A549 (cell line): ENCODE data around the gene ABCF1. TPM values are rescaled to one million over a fixed set of nuclear protein-coding genes. Genes with fewer than 3 reads are reported as not detected.

Experiments used
- ATAC-seq, 2 experiments: fragments of 200-7000 bp in 1 of 2; fragments of >200 bp in 1 of 2; cut with Nextera tagmentation in 1 of 2; cut with Tn5 transposase in 1 of 2; 3 replicates each; pipeline versions ENCODE4 v1.8.0 to v1.9.1; 2018 to 2020; ENCODE audit warnings: mild to moderate bottlenecking in 1 of 2, moderate library complexity in 1 of 2
- CTCF ChIA-PET: fragments of 300-600 bp; sonication (Branson Sonifier 250); formaldehyde crosslinking; extraction: SDS; loops from one replicate; lab custom pipeline; 2021; ENCODE audit warnings: antibody characterized with exemption, inconsistent platforms; lab: Yijun Ruan, JAX
- POLR2A ChIA-PET: fragments of 350-600 bp; formaldehyde crosslinking; extraction: SDS; loops from one replicate; lab custom pipeline; 2021; ENCODE audit warnings: antibody characterized with exemption, inconsistent platforms; lab: Yijun Ruan, JAX
- DNase-seq, 2 experiments: peaks; one replicate each; pipeline versions ENCODE4 v3.0.0 to v3.0.0-alpha.2; 2011 to 2016; ENCODE audit warnings: low read depth in 1 of 2, low spot score in 1 of 2
- FAIRE-seq: peaks from 2 replicates; lab custom pipeline; 2011; peaks lifted over from hg19 to GRCh38; lab: Jason Lieb, UNC
- H3K27ac ChIP-seq, 2 experiments: fragments of >200 bp; sonication (Bioruptor Twin); formaldehyde crosslinking; 3 replicates each; pipeline ENCODE4 v1.5.1; 2016 to 2017
- H3K4me1 ChIP-seq: fragments of >200 bp; sonication (Bioruptor Twin); formaldehyde crosslinking; 3 replicates; pipeline ENCODE4 v1.6.1; 2016
- H3K4me2 ChIP-seq: fragments of >200 bp; sonication (Bioruptor Twin); formaldehyde crosslinking; 3 replicates; pipeline ENCODE4 v1.6.1; 2016
- H3K4me3 ChIP-seq: fragments of >200 bp; sonication (Bioruptor Twin); formaldehyde crosslinking; 3 replicates; pipeline ENCODE4 v1.5.1; 2016
- H3K9me3 ChIP-seq: fragments of >200 bp; sonication (Bioruptor Twin); formaldehyde crosslinking; 3 replicates; pipeline ENCODE4 v1.6.1; 2016
- BHLHE40 ChIP-seq: IDR thresholded peaks from 2 replicates; pipeline ENCODE4 v1.6.1; 2012; ENCODE audit warnings: low read depth, low read length, inconsistent platforms
- CBX2 ChIP-seq: fragments of 200-600 bp; sonication (generic); IDR thresholded peaks from 2 replicates; pipeline ENCODE4 v1.6.1; 2016; ENCODE audit warnings: low read depth, mild to moderate bottlenecking, borderline replicate concordance
- CEBPB ChIP-seq, 2 experiments: fragments of >200 bp in 1 of 2; sonication (Bioruptor Twin) in 1 of 2; formaldehyde crosslinking in 1 of 2; IDR thresholded peaks; 2 replicates each; pipeline ENCODE4 v1.6.1; 2012 to 2016
- CHD4 ChIP-seq: fragments of 200-600 bp; sonication (generic); IDR thresholded peaks from 2 replicates; pipeline ENCODE4 v1.6.1; 2016; ENCODE audit warnings: antibody characterized with exemption, mild to moderate bottlenecking, borderline replicate concordance
- E2F6 ChIP-seq: IDR thresholded peaks from 2 replicates; pipeline ENCODE4 v1.6.1; 2012; ENCODE audit warnings: low read depth, borderline replicate concordance
- FOSB ChIP-seq: fragments of 250-450 bp; sonication (Bioruptor Pico); IDR thresholded peaks from 2 replicates; pipeline ENCODE4 v1.5.0; 2020; ENCODE audit warnings: mild to moderate bottlenecking, moderate library complexity
- HDAC2 ChIP-seq: fragments of 200-600 bp; sonication (generic); IDR thresholded peaks from 2 replicates; pipeline ENCODE4 v1.6.1; 2016
- HES2 ChIP-seq: fragments of >200 bp; sonication (Bioruptor Twin); formaldehyde crosslinking; IDR thresholded peaks from 2 replicates; pipeline ENCODE4 v1.6.1; 2016
- HMGXB4 ChIP-seq: fragments of 250-450 bp; sonication (Bioruptor Pico); IDR thresholded peaks from 2 replicates; pipeline ENCODE4 v1.5.0; 2021; ENCODE audit warnings: mild to moderate bottlenecking, moderate library complexity, borderline replicate concordance
- HOXA7 ChIP-seq: fragments of 250-450 bp; sonication (Bioruptor Pico); IDR thresholded peaks from 2 replicates; pipeline ENCODE4 v1.5.0; 2020; ENCODE audit warnings: mild to moderate bottlenecking, moderate library complexity
- JUN ChIP-seq, 2 experiments: fragments of >200 bp; sonication (Bioruptor Twin); formaldehyde crosslinking; IDR thresholded peaks; 2 replicates in 1 of 2; 3 replicates in 1 of 2; pipeline ENCODE4 v1.6.1; 2016 to 2017
- KDM5A ChIP-seq: fragments of 200-600 bp; sonication (generic); IDR thresholded peaks from 2 replicates; pipeline ENCODE4 v1.6.1; 2016; ENCODE audit warnings: antibody characterized with exemption, mild to moderate bottlenecking
- MAFK ChIP-seq: fragments of 450-650 bp; IDR thresholded peaks from 2 replicates; pipeline ENCODE4 v1.6.1; 2014; ENCODE audit not compliant: partially characterized antibody
- POLR2A ChIP-seq: IDR thresholded peaks from 2 replicates; pipeline ENCODE4 v1.6.1; 2012; ENCODE audit warnings: mild to moderate bottlenecking, low read length
- RAD21 ChIP-seq, 2 experiments: fragments of >200 bp in 1 of 2; sonication (Bioruptor Twin) in 1 of 2; formaldehyde crosslinking in 1 of 2; IDR thresholded peaks in 1 of 2; conservative IDR thresholded peaks in 1 of 2; 2 replicates in 1 of 2; 3 replicates in 1 of 2; pipeline ENCODE4 v1.6.1; 2012 to 2018; ENCODE audit warnings: inconsistent platforms in 1 of 2
- RCOR1 ChIP-seq: fragments of 150-350 bp; IDR thresholded peaks from 2 replicates; pipeline ENCODE4 v1.6.1; 2014; ENCODE audit warnings: antibody characterized with exemption, low read length, low read depth
- RNF2 ChIP-seq: fragments of 200-600 bp; sonication (generic); IDR thresholded peaks from 2 replicates; pipeline ENCODE4 v1.6.1; 2016; ENCODE audit warnings: low read depth, mild to moderate bottlenecking, antibody characterized with exemption, moderate library complexity, borderline replicate concordance
- SREBF2 ChIP-seq: fragments of 450-650 bp; IDR thresholded peaks from 2 replicates; pipeline ENCODE4 v1.6.1; 2014; ENCODE audit warnings: mild to moderate bottlenecking, moderate library complexity
- TFCP2L1 ChIP-seq: fragments of 250-450 bp; sonication (Bioruptor Pico); IDR thresholded peaks from 2 replicates; pipeline ENCODE4 v1.5.0; 2021; ENCODE audit warnings: mild to moderate bottlenecking
- TP53 ChIP-seq: fragments of 250-450 bp; sonication (Bioruptor Pico); IDR thresholded peaks from 2 replicates; pipeline ENCODE4 v1.5.0; 2021; ENCODE audit warnings: mild to moderate bottlenecking, moderate library complexity
- ZC3H11A ChIP-seq: fragments of 450-650 bp; IDR thresholded peaks from 2 replicates; pipeline ENCODE4 v1.6.1; 2014; ENCODE audit warnings: antibody characterized with exemption, mild to moderate bottlenecking
- WGBS: methylation state at CpG from one replicate; pipeline ENCODE4 v1.1.6; 2017; ENCODE audit errors: missing lambda C conversion rate; 5-methylcytosine and 5-hydroxymethylcytosine counted together
- polyA plus RNA-seq, 4 experiments: library from polyadenylated mRNA; depleted of rRNA in 3 of 4; stranded (reverse); fragments of >200 nt; fragmentation: RNase III in 1 of 4; extraction: RNeasy Plus Mini Kit Qiagen cat#74134 plus additional on column Dnase treatment in 1 of 4; gene quantifications; 2 replicates in 3 of 4; 3 replicates in 1 of 4; pipeline ENCODE4 v1.2.3, GENCODE V29; 2011 to 2017
- TF ChIP-seq, protein P1 (sequence below): IDR thresholded peaks from 2 replicates; pipeline ENCODE4 v1.6.1; 2012
- TF ChIP-seq, protein P2 (sequence below): fragments of 200-600 bp; sonication (generic); IDR thresholded peaks from 2 replicates; pipeline ENCODE4 v1.6.1; 2016; ENCODE audit warnings: antibody characterized with exemption, mild to moderate bottlenecking, moderate library complexity

The ABCF1 gene
- polyA plus RNA-seq, 2 of the 4 experiments (the other 2 are of a cell fraction), result 31.0 to 72.0 TPM

- CTCF ChIA-PET, result interaction anchor here (1.1 to 3.7 kb wide), 5 partner anchors 16 to 161 kb away, joined by 3 to 16 read pairs (median 6); partner anchors contain the start of gene DHX16
- Histone ChIP-seq H3K4me3 (peak overlapping the region; percentile 88), H3K9me3 (no peaks in the 10 kb centered on the region), H3K27ac (peak overlapping the region; percentile 90 to 97), H3K4me1 (peaks cover 39% of the 10 kb centered on the region), H3K4me2 (peak overlapping the region; percentile 100)
- FAIRE-seq (no peak), DNase-seq (no peak), ATAC-seq (no peak)
- WGBS, result 45% methylated on average over 8 of the region's 8 CpGs
- TF ChIP-seq FOSB (CRISPR knock-in tag) (no peak), TFCP2L1 (peak; percentile 29; the same call in 1 of the 2 replicates)
- POLR2A ChIA-PET, result interaction anchor here (0.6 to 3.0 kb wide), 15 partner anchors 9 to 138 kb away, joined by 3 to 15 read pairs (median 5); partner anchors contain the start of genes ABCF1 and MDC1
Measured at GRCh38 chr6:30614044-30614842, 43.0 kb downstream of the ABCF1 start.

- peak; percentile 76 to 95 for DNase-seq
- TF ChIP-seq JUN (IDR thresholded peaks at IDR 0.05) (peak in 1 of 2 experiments; percentile 46; a peak in 2 of 5 replicates), SREBF2 (no peak), RCOR1 (no peak), HOXA7 (no peak), RAD21 (conservative IDR thresholded peaks at IDR 0.05 in 1 of 2, IDR thresholded peaks at IDR 0.05 in 1 of 2) (no peak), HDAC2 (no peak), CHD4 (no peak), POLR2A (0 out of 2 replicates have a peak, but pooled peaks have one; percentile 35), KDM5A (no peak), CEBPB (IDR thresholded peaks at IDR 0.05) (peak in 1 of 2 experiments; percentile 58; a peak in 1 of 4 replicates), MAFK (no peak), HES2 (no peak)
- TF ChIP-seq, protein P1, sequence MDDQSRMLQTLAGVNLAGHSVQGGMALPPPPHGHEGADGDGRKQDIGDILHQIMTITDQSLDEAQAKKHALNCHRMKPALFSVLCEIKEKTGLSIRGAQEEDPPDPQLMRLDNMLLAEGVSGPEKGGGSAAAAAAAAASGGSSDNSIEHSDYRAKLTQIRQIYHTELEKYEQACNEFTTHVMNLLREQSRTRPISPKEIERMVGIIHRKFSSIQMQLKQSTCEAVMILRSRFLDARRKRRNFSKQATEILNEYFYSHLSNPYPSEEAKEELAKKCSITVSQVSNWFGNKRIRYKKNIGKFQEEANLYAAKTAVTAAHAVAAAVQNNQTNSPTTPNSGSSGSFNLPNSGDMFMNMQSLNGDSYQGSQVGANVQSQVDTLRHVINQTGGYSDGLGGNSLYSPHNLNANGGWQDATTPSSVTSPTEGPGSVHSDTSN, result no peak
- Histone ChIP-seq H3K9me3 (no peaks in the 10 kb centered on the region), H3K4me3 (peak overlapping the region; percentile 88), H3K4me1 (peaks cover 39% of the 10 kb centered on the region), H3K4me2 (peak overlapping the region; percentile 100), H3K27ac (peak overlapping the region; percentile 90 to 97)
- POLR2A ChIA-PET, result interaction anchor here (0.6 to 3.0 kb wide), 15 partner anchors 9 to 137 kb away, joined by 3 to 15 read pairs (median 5); partner anchors contain the start of genes ABCF1 and MDC1
- ATAC-seq, result peak; percentile 68 to 76
- 0% methylated on average over 6 of the region's 6 CpGs for WGBS
- CTCF ChIA-PET, result interaction anchor here (1.1 to 3.7 kb wide), 4 partner anchors 17 to 161 kb away, joined by 3 to 16 read pairs (median 6); partner anchors contain the start of gene DHX16
- no peak for FAIRE-seq
Measured at GRCh38 chr6:30614843-30615218, 43.6 kb downstream of the ABCF1 start.

DNA sequence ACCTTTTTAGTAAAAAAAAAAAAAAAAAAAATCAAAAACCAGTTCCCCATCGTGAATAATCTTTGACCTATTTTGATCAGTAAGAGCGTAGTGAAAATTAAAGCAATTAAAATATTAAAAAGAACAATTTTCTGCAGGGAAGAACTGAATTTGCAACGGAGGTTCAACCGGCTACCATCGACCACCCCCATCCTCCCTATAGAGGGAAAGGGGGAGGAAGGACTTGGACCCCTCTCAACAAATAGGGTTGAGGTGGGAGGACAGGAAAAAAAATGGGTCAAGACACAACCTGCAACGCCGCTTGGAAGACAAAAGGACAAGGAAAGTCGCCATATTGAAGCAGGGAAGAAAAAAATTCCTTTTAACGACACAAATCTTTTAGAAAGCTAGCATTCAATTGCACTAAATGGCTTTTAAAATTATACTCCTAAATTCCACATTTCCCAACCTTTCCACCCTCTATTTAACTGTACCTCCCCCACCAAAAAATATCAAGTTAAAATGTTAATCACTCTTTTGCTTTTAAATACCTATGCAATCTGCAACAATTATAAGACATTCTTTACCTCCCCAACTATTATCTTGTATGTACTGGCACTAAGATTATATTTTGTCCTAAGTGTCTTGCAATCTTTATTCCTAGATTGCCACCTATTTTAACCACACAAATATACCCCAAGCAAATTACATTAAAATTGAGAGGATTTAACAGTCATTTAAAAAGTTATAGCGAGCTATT is 44.1 kb downstream of the ABCF1 start:
- Histone ChIP-seq H3K27ac (peak overlapping the region; percentile 90 to 97), H3K9me3 (no peaks in the 10 kb centered on the region), H3K4me3 (peak overlapping the region; percentile 88), H3K4me2 (peak overlapping the region; percentile 100), H3K4me1 (peaks cover 39% of the 10 kb centered on the region)
- peak in 1 of 2 experiments; percentile 79 for DNase-seq
- peak; percentile 18 to 24; a peak in 3 of 6 replicates for ATAC-seq
- CTCF ChIA-PET, result interaction anchor here (1.6 to 3.7 kb wide), 2 partner anchors 17 to 57 kb away, joined by 4 to 16 read pairs; partner anchors contain the start of gene DHX16
- FAIRE-seq, result no peak
- WGBS, result under 1% methylated on average over 10 of the region's 10 CpGs
- POLR2A ChIA-PET, result interaction anchor here (0.6 to 3.0 kb wide), 16 partner anchors 10 to 137 kb away, joined by 3 to 15 read pairs (median 4); partner anchors contain the start of genes ABCF1, GNL1 and MDC1
- TF ChIP-seq E2F6 (no peak), RNF2 (no peak), CBX2 (no peak), FOSB (CRISPR knock-in tag) (peak; percentile 90), BHLHE40 (no peak), TP53 (peak; percentile 84), HMGXB4 (CRISPR knock-in tag) (peak; percentile 83), ZC3H11A (no peak), SREBF2 (no peak), HOXA7 (peak; percentile 97), HDAC2 (no peak)
- TF ChIP-seq, protein P2, sequence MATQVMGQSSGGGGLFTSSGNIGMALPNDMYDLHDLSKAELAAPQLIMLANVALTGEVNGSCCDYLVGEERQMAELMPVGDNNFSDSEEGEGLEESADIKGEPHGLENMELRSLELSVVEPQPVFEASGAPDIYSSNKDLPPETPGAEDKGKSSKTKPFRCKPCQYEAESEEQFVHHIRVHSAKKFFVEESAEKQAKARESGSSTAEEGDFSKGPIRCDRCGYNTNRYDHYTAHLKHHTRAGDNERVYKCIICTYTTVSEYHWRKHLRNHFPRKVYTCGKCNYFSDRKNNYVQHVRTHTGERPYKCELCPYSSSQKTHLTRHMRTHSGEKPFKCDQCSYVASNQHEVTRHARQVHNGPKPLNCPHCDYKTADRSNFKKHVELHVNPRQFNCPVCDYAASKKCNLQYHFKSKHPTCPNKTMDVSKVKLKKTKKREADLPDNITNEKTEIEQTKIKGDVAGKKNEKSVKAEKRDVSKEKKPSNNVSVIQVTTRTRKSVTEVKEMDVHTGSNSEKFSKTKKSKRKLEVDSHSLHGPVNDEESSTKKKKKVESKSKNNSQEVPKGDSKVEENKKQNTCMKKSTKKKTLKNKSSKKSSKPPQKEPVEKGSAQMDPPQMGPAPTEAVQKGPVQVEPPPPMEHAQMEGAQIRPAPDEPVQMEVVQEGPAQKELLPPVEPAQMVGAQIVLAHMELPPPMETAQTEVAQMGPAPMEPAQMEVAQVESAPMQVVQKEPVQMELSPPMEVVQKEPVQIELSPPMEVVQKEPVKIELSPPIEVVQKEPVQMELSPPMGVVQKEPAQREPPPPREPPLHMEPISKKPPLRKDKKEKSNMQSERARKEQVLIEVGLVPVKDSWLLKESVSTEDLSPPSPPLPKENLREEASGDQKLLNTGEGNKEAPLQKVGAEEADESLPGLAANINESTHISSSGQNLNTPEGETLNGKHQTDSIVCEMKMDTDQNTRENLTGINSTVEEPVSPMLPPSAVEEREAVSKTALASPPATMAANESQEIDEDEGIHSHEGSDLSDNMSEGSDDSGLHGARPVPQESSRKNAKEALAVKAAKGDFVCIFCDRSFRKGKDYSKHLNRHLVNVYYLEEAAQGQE, result no peak; the same call in 1 of the 2 replicates
